Heart left ventricle (tissue), 16 donors: ENCODE measurements around the gene PNMT. TPM values are rescaled to one million over a fixed set of nuclear protein-coding genes. Genes with fewer than 3 reads are reported as not detected.

Experiments used
- ATAC-seq, 4 donors: fragments of 200-7000 bp; cut with Tn5 transposase; one replicate each; pipeline ENCODE4 v1.9.1; 2020 to 2022; ENCODE audit warnings: moderate library complexity in 4 of 4, mild to moderate bottlenecking in 3 of 4, moderate number of reproducible peaks in 1 of 4
- DNase-seq, 5 donors: peaks; one replicate each; pipeline ENCODE4 v3.0.0-alpha.2; 2020
- H3K27ac ChIP-seq, 12 donors: fragments of 200-600 bp; sonication (generic) in 4 of 12; one replicate each; pipeline versions ENCODE4 v1.5.0 to v1.8.0; 2016 to 2022; ENCODE audit warnings: mild to moderate bottlenecking in 2 of 12
- H3K27me3 ChIP-seq, 9 donors: fragments of 200-600 bp; sonication (generic) in 2 of 9; one replicate each; pipeline versions ENCODE4 v1.5.1 to v1.8.0; 2016 to 2022; ENCODE audit warnings: mild to moderate bottlenecking in 3 of 9
- H3K36me3 ChIP-seq, 9 donors: fragments of 200-600 bp; sonication (generic) in 2 of 9; one replicate each; pipeline versions ENCODE4 v1.5.0 to v1.8.0; 2018 to 2022; ENCODE audit warnings: mild to moderate bottlenecking in 2 of 9
- H3K4me1 ChIP-seq, 12 donors: fragments of 200-600 bp; sonication (generic) in 4 of 12; one replicate each; pipeline versions ENCODE4 v1.5.0 to v1.8.0; 2016 to 2022; ENCODE audit warnings: mild to moderate bottlenecking in 3 of 12
- H3K4me3 ChIP-seq, 12 donors: fragments of 200-600 bp; sonication (generic) in 4 of 12; one replicate each; pipeline versions ENCODE4 v1.5.0 to v1.8.0; 2017 to 2022; ENCODE audit warnings: mild to moderate bottlenecking in 9 of 12, moderate library complexity in 4 of 12
- H3K9me3 ChIP-seq, 12 donors: fragments of 200-600 bp; sonication (generic) in 4 of 12; one replicate each; pipeline versions ENCODE4 v1.5.0 to v1.8.0; 2016 to 2022; ENCODE audit warnings: mild to moderate bottlenecking in 1 of 12
- CTCF ChIP-seq, 12 donors: fragments of 200-600 bp; sonication (generic) in 4 of 12; IDR thresholded peaks; one replicate each; pipeline versions ENCODE4 v1.5.0 to v1.8.0; 2018 to 2022; ENCODE audit warnings: antibody characterized with exemption in 12 of 12, mild to moderate bottlenecking in 5 of 12
- POLR2A ChIP-seq, 2 donors: fragments of 450-650 bp; IDR thresholded peaks; one replicate each; pipeline ENCODE4 v1.6.1; 2017; ENCODE audit warnings: antibody characterized with exemption in 2 of 2, mild to moderate bottlenecking in 2 of 2, moderate library complexity in 2 of 2
- WGBS, 4 donors: extraction: QIAGEN DNeasy Blood & Tissue Kit in 2 of 4; methylation state at CpG; one replicate each; pipeline versions ENCODE4 v1.1.5 to v1.1.7; 2013 to 2018; 5-methylcytosine and 5-hydroxymethylcytosine counted together
- intact Hi-C, 10 donors: fragments of 100-400 bp; cut with DNase I; formaldehyde crosslinking; loops; one replicate each; pipeline versions ENCODE4 v1.11.1 to v1.14.2; 2022
- polyA plus RNA-seq, 2 donors: library from polyadenylated mRNA; stranded (reverse); fragments of 200-250 nt; gene quantifications; one replicate each; pipeline ENCODE4 v1.2.3, GENCODE V29; 2013
- total RNA-seq, 9 donors: library from RNA; depleted of rRNA in 2 of 9; stranded (reverse); fragments of >200 nt in 2 of 9; fragmentation: NEBNext Ultra II Directional in 3 of 9; extraction: Animal tissue kit (Norgen Biotek cat#: 25700) in 3 of 9; gene quantifications; one replicate each; pipeline versions ENCODE4 v1.1.0 to v1.2.4, GENCODE V29; 2016 to 2023
- donor health status: ischemic (EF 13 %, LVEDD 7.1; RV severe dilation, severe dysfunction).
- donor health status: healthy with polysubstance abuse.
- donor health status: DM: no; HTN: yes; CAD: no.
- donor health status: DM: no; HTN: no; CAD: no.
- donor health status: ischemic (EF 25% LVEDD 6.9; RV normal size, moderate dysfunction).
- donor health status: ischemic (EF 25% LVEDD 5.7; RV mildly dilated, moderate dysfunction).
- donor health status: healthy.
- donor health status: DM: yes; HTN: yes; CAD: no.
- donor health status: ischemic (EF 35%, LVEDD 5.7; RV mildly dilated, moderate dysfunction).
- donor health status: nonischemic (EF 11% LVEDD 7.7; RV severe dilation, severe dysfunction).
- donor health status: DM: yes; HTN: yes; CAD: no.
- donor health status: PGD.
- donor health status: ischemic (EF 29% LVEDD 5.4; RV normal size, mild dysfunction).
- donor health status: nonischemic (EF 23%, LVEDD 6.1; RV moderate dilation, normal function).

Gene PNMT
- total and polyA plus RNA-seq, 11 donors = 2.4 to 15.6 (median 6.1) TPM

DNA sequence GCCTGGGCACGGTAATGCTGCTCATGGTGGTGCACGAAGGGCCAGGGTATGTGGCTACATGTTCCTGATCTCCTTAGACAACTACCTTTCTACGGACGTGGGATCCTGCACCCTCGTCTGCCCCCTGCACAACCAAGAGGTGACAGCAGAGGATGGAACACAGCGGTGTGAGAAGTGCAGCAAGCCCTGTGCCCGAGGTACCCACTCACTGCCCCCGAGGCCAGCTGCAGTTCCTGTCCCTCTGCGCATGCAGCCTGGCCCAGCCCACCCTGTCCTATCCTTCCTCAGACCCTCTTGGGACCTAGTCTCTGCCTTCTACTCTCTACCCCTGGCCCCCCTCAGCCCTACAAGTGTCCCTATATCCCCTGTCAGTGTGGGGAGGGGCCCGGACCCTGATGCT lies 43.6 kb downstream of the PNMT start:
- intact Hi-C loops = no loop called here
- no peaks in the 10 kb centered on the region for H3K9me3 ChIP-seq
- DNase-seq (peak in 1 of 5 donors; percentile 26), ATAC-seq (no peak)
- H3K36me3 ChIP-seq = peaks cover 0 to 95% (median 89%) of the 10 kb centered on the region in 9 donors
- H3K4me3 ChIP-seq = no peak overlapping the region
- TF ChIP-seq CTCF (IDR thresholded peaks at IDR 0.05) (no peak), POLR2A (IDR thresholded peaks at IDR 0.05) (no peak)
- 88 to 89% (median 89%) methylated on average over 10 of the region's 10 CpGs for WGBS, 4 donors
- H3K27me3 ChIP-seq = no peaks in the 10 kb centered on the region
- no peak overlapping the region for H3K27ac ChIP-seq
- peaks cover 0 to 16% (median 4%) of the 10 kb centered on the region in 12 donors for H3K4me1 ChIP-seq

DNA sequence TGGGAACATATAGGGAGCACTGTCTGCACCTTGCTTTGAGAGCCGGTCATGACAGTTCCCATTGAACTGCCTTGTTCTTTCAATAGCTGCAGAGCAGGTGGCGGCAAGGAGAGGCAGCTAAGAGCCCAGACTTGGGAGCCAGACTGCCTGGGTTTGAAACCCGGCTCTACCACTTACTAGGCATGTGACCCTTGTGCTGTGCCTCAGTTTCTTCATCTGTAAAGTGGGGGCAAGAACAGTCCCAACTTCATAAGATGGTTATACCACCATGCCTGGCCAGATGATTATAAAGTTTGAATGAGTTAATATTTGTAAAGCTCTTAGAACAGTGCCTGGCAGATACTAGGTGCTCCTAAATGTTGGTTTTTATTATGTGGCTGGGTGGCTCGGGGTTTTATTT lies 46.0 kb downstream of the PNMT start:
- peaks cover 0 to 95% (median 74%) of the 10 kb centered on the region in 9 donors for H3K36me3 ChIP-seq
- H3K27me3 ChIP-seq = no peaks in the 10 kb centered on the region
- H3K4me3 ChIP-seq = no peak overlapping the region
- no peak overlapping the region for H3K27ac ChIP-seq
- WGBS, 4 donors = 86 to 98% (median 94%) methylated on average over 4 of the region's 4 CpGs
- DNase-seq (no peak), ATAC-seq (no peak)
- intact Hi-C loops = no loop called here
- H3K9me3 ChIP-seq = no peaks in the 10 kb centered on the region
- peaks cover 0 to 17% (median 4%) of the 10 kb centered on the region in 12 donors for H3K4me1 ChIP-seq
- no peak for TF ChIP-seq CTCF (IDR thresholded peaks at IDR 0.05)
- TF ChIP-seq POLR2A (IDR thresholded peaks at IDR 0.05) = no peak

DNA sequence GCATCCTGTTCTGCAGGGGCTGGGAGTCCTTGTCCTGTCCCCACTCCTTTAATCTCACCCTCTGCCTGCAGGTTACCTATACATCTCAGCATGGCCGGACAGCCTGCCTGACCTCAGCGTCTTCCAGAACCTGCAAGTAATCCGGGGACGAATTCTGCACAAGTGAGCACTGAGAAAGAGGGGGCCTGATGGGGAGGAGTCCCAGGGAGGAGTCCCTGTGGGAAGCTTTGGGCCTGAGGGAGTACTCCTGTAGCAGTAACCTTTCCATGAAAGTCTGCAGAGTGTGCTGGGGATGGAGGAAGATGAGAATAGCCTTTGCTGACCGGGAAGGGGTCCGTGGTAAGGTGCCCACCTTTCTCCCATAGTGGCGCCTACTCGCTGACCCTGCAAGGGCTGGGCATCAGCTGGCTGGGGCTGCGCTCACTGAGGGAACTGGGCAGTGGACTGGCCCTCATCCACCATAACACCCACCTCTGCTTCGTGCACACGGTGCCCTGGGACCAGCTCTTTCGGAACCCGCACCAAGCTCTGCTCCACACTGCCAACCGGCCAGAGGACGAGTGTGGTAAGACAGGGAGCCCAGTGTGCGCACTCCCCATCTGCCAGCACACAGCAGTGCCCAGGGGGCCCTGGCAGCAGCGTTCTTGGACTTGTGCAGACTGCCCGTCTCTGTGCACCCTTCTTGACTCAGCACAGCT lies 47.3 kb downstream of the PNMT start:
- no peak for TF ChIP-seq CTCF (IDR thresholded peaks at IDR 0.05)
- TF ChIP-seq POLR2A (IDR thresholded peaks at IDR 0.05) = no peak
- Histone ChIP-seq H3K4me3 (no peak overlapping the region), H3K4me1 (peaks cover 0 to 17% (median 4%) of the 10 kb centered on the region in 12 donors), H3K27ac (peak overlapping the region in 3 of 12 donors; percentile 23 to 60 (median 51)), H3K27me3 (no peaks in the 10 kb centered on the region), H3K9me3 (no peaks in the 10 kb centered on the region), H3K36me3 (peaks cover 0 to 96% (median 74%) of the 10 kb centered on the region in 9 donors)
- DNase-seq (no peak), ATAC-seq (peak in 1 of 4 donors; percentile 18)
- intact Hi-C loops = no loop called here
- WGBS, 4 donors = 85 to 93% (median 91%) methylated on average over 13 to 18 of the region's 18 CpGs

DNA sequence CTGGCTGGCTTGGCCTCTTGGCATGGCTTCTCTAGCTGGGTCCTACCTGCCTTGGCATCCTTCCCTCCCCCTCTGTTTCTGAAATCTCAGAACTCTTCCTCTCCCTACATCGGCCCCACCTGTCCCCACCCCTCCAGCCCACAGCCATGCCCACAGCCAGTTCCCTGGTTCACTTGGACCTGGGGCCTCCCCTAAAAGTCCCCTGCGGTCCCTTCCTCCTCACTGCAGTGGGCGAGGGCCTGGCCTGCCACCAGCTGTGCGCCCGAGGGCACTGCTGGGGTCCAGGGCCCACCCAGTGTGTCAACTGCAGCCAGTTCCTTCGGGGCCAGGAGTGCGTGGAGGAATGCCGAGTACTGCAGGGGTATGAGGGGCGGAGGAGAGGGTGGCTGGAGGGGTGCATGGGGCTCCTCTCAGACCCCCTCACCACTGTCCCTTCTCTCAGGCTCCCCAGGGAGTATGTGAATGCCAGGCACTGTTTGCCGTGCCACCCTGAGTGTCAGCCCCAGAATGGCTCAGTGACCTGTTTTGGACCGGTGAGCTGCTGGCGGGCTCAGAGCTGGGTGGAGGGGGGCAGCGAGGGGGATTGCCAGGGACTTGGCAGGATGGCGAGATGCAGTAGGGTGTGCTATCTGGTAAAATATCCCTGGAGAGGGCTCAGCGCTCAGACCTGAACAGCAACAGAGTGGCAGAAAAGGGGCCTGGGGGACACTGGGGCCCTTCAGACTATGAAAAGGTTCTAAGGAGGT lies 48.0 kb downstream of the PNMT start:
- WGBS, 4 donors = 58 to 75% (median 69%) methylated on average over 14 to 15 of the region's 15 CpGs
- Histone ChIP-seq H3K36me3 (peaks cover 0 to 90% (median 66%) of the 10 kb centered on the region in 9 donors), H3K9me3 (no peaks in the 10 kb centered on the region), H3K4me1 (peaks cover 0 to 17% (median 4%) of the 10 kb centered on the region in 12 donors), H3K27ac (peak overlapping the region in 10 of 12 donors; percentile 24 to 76 (median 47)), H3K4me3 (no peak overlapping the region), H3K27me3 (no peaks in the 10 kb centered on the region)
- ATAC-seq (peak; percentile 73 to 89 (median 75)), DNase-seq (peak in 3 of 5 donors; percentile 43 to 48 (median 47))
- intact Hi-C loops = no loop called here
- no peak for TF ChIP-seq POLR2A (IDR thresholded peaks at IDR 0.05)
